ENCODE measurements around the gene FCMR. TPM values are rescaled to one million over a fixed set of nuclear protein-coding genes. Genes with fewer than 3 reads are reported as not detected.

The FCMR gene
- total RNA-seq, 1 donor from 2014 or later = 0.58 TPM

DNA sequence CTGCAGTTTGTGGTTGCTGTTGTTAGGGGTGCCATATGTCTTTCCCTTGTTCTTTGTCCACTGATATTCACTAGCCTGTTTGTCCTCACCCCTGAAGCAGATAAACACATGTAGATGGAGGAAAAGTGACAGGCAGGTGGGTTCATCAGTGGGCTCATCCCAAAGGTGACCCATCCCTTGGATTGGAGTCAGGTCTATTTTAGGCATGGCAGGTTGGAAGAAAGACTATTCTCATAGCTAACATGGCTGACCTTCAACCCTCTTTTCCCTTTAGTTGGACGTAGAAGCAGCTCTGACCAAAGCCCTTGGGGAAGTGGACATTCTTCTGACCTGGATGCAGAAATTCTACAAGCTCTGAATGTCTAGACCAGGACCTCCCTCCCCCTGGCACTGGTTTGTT lies 19.0 kb downstream of the FCMR start:
- Mint-ChIP-seq H3K27ac (no peak overlapping the region), H3K4me1 (ENCODE audit: unreplicated experiment) (no peaks in the 10 kb centered on the region), H3K27me3 (peaks cover 58% of the 10 kb centered on the region), H3K4me3 (no peak overlapping the region), H3K9me3 (no peaks in the 10 kb centered on the region), H3K36me3 (no peaks in the 10 kb centered on the region)
- TF ChIP-seq, protein P1, sequence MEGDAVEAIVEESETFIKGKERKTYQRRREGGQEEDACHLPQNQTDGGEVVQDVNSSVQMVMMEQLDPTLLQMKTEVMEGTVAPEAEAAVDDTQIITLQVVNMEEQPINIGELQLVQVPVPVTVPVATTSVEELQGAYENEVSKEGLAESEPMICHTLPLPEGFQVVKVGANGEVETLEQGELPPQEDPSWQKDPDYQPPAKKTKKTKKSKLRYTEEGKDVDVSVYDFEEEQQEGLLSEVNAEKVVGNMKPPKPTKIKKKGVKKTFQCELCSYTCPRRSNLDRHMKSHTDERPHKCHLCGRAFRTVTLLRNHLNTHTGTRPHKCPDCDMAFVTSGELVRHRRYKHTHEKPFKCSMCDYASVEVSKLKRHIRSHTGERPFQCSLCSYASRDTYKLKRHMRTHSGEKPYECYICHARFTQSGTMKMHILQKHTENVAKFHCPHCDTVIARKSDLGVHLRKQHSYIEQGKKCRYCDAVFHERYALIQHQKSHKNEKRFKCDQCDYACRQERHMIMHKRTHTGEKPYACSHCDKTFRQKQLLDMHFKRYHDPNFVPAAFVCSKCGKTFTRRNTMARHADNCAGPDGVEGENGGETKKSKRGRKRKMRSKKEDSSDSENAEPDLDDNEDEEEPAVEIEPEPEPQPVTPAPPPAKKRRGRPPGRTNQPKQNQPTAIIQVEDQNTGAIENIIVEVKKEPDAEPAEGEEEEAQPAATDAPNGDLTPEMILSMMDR (conservative IDR thresholded peaks at IDR 0.05) = no peak
- no peak for DNase-seq (ENCODE audit: extremely low spot score, unreplicated experiment)

DNA sequence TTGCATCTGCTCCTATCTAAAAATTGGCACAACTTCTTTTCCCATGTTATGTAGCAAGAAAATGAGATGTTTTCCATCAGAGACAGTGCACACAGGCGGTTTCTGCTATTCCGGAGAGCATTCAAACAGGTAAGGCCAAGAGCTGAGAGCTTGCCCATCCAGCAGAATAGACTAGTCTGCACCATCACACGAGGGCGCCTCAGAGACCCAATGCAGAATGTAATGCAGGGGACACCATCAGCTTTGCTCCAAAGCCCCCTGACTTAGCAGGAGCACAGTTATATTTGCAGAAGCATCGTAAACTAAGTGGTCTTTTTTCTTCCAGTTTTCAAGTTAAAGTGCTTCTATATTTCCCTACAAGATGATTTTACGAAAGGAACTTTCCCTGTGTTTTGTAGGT lies 19.8 kb downstream of the FCMR start:
- Mint-ChIP-seq H3K9me3 (no peaks in the 10 kb centered on the region), H3K27me3 (peaks cover 56% of the 10 kb centered on the region)

DNA sequence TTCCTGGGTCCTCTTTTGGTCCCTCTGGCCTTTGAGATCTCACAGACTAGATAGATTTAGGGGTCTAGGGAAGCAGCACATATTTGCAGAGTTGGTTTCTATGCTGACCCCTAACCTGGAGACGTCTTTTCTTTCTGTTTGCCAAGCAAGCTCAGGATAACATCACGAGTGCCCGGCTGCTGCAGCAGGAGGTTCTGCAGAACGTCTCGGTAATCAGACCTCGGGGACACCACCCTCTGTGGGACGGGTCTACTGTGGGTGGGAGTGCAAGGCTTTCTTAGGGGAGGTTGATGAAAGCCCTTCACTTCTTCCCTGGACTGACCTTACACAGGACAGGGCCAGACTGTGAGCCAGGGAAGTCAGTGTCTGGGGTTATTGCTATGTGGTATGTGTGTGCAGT lies 21.6 kb downstream of the FCMR start:
- no peak for DNase-seq (ENCODE audit: extremely low spot score, unreplicated experiment)
- Mint-ChIP-seq H3K9me3 (no peaks in the 10 kb centered on the region), H3K27me3 (peaks cover 43% of the 10 kb centered on the region), H3K27ac (no peak overlapping the region), H3K36me3 (no peaks in the 10 kb centered on the region), H3K4me1 (ENCODE audit: unreplicated experiment) (peaks cover 10% of the 10 kb centered on the region), H3K4me3 (no peak overlapping the region)
- TF ChIP-seq, protein P1 (conservative IDR thresholded peaks at IDR 0.05) = no peak

More for the DNA sequence above, 19.8 kb downstream of the FCMR start:
- H3K27ac Mint-ChIP-seq = no peak overlapping the region
- no peak overlapping the region for H3K4me3 Mint-ChIP-seq
- no peak for DNase-seq (ENCODE audit: extremely low spot score, unreplicated experiment)
- TF ChIP-seq, protein P1 (conservative IDR thresholded peaks at IDR 0.05) = no peak
- H3K36me3 Mint-ChIP-seq = no peaks in the 10 kb centered on the region
- H3K4me1 Mint-ChIP-seq (ENCODE audit: unreplicated experiment) = no peaks in the 10 kb centered on the region

DNA sequence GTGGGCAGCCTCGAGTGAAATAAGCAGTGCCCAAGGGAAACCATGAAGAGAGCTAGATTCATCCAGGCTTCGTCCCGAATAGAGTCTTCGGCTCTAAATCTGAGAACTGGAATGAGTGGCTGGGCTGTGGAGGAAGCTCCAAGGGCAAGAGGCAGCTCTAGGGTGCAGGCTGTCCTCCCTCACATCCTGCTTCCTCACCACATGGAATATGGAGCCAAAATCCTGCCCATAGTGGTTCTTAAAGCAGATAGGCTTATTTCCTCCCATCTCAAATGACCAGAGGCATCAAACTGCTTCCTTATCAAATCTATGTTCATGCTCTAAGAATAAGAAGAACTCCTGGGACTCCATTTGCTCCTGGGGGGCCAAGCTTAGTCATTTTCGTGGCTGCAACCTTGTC lies 22.0 kb downstream of the FCMR start:
- no peak overlapping the region for H3K4me3 Mint-ChIP-seq
- DNase-seq (ENCODE audit: extremely low spot score, unreplicated experiment) = no peak
- peaks cover 10% of the 10 kb centered on the region for H3K4me1 Mint-ChIP-seq (ENCODE audit: unreplicated experiment)
- TF ChIP-seq, protein P1 (conservative IDR thresholded peaks at IDR 0.05) = no peak
- H3K36me3 Mint-ChIP-seq = no peaks in the 10 kb centered on the region
- H3K9me3 Mint-ChIP-seq = no peaks in the 10 kb centered on the region
- H3K27ac Mint-ChIP-seq = no peak overlapping the region
- H3K27me3 Mint-ChIP-seq = peaks cover 39% of the 10 kb centered on the region

DNA sequence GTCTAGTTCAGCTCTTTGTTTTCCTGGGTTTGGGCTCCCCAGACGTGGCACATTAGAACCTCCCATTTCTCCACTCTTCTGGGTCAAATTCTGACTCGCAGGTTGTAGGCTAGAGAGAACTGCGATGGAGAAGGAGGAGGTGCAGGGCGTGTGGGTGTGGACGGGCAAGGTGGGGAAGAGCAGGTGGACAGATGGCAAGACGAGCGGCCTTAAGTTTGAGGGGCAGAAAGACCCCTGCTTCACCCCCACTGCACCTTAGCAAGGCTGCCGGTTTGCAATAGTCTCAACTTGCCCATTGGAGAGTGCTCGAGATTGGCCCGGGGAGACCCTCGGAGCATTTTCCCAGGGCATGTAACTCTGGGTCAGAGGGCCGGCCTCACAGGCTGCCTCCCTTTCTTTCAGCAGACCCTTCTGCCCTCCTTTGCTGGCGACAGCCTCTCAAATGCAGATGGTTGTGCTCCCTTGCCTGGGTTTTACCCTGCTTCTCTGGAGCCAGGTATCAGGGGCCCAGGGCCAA lies 22.8 kb downstream of the FCMR start:
- Mint-ChIP-seq H3K4me3 (no peak overlapping the region), H3K27me3 (peaks cover 32% of the 10 kb centered on the region), H3K9me3 (no peaks in the 10 kb centered on the region), H3K27ac (no peak overlapping the region), H3K4me1 (ENCODE audit: unreplicated experiment) (peaks cover 10% of the 10 kb centered on the region), H3K36me3 (no peaks in the 10 kb centered on the region)
- TF ChIP-seq, protein P1 (conservative IDR thresholded peaks at IDR 0.05) = no peak
- no peak for DNase-seq (ENCODE audit: extremely low spot score, unreplicated experiment)
